ENCODE data around the gene GHR.

The GHR gene

DNA sequence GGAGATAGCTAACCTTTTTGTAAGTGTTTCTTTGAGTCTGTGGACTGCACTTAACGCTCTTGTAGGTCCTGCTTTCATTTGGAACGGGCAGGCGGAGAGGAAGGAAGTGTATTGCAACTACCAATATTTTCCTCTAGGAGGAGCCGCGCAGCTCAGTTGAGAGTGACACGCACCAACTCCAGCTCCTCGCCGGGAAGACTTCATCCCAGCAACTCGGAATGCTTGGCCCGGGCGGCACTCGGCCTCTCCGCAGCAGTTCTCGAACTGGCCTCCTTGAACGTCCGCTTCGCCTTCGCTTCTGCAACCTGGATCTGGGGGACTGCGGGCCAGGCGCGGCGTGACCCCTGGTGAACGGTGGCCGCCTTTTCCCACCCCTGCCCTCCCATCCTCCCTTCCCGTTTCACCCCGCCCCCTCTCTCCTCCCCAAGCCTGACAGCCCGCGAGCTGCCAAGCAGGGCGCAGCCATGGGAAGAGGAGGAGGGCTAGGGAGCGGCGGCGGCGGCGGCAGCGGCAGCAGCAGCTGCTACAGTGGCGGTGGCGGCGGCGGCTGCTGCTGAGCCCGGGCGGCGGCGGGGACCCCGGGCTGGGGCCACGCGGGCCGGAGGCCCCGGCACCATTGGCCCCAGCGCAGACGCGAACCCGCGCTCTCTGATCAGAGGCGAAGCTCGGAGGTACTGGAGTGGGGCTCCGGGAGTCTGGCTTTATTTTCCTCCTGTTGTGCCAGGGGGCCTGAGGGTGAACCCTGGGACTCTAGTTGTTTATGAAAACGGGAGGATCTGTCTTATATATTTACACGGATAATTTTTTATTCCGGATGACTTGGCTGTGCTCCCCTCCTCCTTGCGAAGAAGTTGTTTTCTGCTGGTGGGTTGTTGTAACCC, at the start of gene GHR:
GHR (plus strand) TSS at position 155 of the 881 bp plus-strand sequence. CDS start 142,436 bp downstream, outside the sequence.
- no peak for DNase-seq

DNA sequence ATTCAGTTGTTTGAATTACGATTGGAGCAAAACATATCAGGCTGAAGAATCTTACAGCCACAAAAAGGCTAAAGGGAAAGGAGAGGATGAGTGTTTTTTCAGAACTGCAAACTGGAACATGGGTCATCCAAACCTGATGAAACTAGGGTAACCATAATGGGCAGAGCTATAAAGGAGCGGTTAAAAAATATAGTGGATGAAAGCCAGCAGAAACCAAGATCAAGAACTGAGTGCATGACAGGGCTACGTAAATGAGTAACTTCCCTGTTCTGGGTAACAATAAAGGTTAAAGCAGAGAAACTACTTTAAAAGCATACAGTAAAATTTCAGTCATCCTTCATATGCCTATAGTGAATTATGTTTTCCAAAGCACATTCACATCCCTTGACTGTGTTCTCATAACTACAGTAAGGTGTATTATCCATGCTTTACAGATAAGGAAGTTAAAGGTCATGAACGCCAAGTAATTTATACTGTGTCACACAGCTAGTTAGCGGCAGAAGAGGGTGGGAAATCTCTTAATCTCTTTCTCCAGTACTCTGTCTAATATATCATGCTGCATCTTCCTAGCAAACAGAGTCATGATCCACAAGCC, 48.5 kb upstream of the GHR start:
- DNase-seq, result no peak

DNA sequence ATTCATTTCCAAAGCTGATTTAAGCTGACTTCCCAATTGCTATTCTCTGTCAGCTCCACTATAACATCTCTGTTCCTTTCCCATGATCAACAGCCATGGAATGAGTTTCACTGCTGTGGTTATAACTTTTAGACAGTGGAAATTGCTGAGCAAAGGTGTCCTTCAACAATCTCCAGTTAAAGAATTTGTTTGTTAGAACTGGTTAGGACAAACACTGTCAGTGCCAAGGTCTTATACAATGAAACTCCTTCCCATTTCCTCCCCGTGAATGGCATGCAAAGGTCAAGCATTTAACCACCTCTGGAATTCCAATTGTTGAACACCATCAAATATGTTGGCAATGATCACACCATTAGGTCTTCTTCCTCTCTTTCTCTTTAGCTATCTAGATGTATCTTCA, 45.7 kb upstream of the GHR start:
- no peak for DNase-seq

DNA sequence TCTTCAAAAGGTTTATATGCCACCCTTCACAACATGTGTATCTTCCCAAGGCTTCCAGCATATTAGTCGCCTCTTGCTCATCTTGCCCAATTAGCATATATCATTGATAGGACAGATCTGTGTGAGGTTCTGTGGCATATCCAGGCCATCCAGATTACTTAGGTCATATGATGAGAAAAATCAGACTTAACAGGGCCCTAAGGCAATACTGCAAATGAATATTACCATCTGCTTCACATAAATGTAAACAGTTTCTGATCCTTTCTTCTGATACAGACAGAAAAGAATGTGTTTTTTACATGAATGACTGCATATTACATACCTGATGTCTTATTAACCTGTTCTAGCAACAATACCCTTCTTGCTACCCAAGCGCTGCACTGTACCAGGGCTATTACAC, 41.3 kb upstream of the GHR start:
- DNase-seq, result no peak

DNA sequence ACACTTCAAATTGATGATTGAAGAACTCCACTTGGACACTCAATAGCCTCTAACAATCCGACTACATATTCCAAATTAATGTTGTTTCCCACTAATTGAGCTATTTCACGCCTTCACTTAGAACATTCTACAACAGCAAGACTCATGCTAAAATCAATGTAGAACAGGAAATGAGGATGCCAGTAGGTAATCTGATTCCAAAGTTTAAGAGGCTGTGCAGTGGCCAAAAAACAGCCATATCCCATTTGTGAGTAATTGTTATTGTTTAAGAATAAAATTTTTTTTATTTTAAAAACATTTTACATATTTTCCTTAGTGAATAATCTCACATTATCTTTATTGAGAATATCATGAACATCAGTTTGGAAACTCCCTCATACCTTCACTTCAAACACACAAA, 35.7 kb upstream of the GHR start:
- no peak for DNase-seq

DNA sequence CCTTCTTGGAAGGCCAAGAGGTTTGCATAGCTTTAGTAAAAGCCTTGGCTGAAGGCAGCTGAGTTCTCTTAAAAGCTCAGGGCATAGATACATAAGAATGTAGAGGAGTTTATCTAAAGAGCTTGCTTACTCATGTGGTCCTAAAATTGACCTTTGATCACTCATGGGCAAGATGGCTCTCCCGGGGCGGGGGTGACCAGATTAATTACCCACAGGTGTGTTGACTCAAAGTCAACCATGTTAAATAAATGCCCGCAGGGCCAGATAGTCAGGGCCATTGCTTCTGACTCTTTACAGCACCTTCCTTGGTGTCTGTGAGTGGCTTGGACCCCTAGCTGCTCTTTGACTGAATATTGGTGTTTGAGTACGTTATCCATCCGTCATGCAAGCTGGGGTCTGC, 33.1 kb upstream of the GHR start:
- no peak for DNase-seq

DNA sequence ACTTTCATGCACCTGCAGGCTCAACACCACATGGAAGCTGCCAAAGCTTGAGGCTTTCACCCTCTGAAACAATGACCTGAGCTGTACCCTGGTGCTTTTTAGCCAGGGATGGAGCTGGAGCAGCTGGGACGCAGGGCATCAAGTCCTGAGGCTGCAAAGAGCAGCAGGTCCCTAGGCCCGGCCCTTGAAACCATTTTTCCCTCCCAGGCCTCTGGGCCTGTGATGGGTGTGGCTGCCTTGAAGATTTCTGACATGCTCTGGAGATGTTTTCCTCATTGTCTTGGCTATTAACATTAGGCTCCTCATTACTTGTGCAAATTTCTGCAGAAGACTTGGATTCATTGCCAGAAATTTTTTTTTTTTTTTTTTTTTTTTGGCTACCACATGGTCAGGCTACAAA, 30.3 kb upstream of the GHR start:
- no peak for DNase-seq

DNA sequence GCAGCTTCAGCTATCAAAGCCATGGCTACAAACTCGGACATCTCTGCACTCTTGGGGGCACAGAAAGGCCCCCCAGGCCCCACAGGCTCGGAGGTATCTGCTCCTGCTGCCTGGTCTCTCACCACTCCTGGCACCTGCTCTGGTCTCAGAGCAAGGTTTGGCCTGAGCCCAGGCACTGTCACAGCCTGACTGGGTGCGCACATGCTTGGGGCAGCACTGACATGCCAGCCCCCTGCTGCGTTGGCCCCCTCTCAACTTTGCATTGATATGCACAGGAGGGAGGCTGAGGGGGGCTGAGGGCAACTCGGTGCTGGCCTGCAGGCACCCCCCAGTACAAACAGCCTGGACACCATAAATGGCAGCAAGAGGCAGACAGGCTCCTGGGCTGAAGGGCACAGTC, 27.1 kb upstream of the GHR start:
- DNase-seq, result no peak

DNA sequence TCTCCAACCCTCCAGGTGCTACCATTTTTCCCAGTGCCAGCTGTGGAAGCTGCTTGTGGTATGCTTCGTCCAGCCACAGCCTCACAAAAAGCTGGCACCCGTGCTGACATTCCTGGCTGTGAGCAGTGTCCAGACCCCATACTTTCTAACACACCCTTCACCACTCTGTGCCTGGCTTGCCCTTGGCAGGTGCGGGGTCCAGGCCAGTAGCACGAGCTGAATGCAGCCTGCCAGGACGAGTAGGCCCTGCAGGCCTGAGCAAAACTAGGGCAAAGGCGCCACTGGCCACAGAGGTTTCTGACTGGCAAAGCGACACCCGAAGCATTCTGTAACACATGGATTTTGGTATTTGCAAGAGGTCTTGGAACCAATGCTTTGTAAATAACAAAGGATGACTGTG, 26.0 kb upstream of the GHR start:
- DNase-seq, result no peak

DNA sequence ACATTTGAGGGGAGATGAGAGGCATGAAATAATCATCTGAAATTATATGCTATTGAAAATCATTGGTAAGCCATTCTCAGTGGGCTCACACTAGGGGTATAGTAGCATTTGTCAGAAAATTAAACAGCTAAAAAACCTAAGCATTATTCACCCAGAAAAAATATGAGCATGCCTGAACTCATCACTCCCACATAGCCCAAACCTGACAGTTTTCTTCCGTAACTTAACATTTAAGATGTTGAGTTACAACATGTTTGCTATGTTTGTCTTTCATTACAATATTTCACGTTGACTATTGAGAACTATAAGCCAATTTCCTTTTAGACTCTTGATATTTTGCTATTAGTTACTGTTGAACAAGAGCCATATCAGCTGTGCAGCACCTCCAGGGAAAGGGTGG, 23.5 kb upstream of the GHR start:
- DNase-seq, result no peak

DNA sequence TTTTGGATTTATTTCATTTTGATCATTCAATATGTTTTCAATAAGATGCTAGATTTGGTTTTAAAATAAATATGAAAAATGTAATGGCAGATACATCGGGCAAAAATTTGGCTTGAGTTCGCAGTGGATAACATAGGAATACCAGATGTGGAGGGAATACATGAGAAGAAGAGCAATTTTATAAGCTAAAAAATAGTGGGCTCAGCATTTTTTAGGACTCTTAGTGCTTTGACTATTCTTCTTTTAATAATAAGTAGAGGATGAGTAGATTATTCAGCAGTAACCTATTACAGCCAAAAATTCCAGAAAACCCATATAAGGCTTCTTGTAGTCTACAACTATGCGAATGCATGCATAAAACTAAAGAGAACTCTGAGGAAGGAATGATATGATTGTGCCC, 22.8 kb upstream of the GHR start:
- DNase-seq, result no peak

DNA sequence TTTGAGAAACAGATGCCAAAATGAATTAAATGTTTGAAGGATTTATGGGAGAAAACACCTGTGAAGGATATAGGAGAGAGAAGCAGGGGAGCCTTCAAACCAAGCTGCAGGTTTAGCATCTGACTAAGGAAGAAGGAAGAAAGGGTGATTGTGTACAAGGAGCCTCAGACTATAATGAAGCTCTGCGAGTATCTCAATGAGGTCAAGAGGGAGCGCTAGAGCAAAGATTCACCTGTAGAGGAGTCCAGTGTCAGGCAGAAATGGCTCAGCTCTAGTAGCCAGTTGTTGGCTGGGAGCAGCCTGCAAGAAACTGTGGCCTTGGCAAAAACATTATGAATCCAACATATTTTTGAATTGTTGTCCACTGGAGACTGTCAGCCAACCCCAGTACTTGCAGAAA, 20.0 kb upstream of the GHR start:
- DNase-seq, result no peak

DNA sequence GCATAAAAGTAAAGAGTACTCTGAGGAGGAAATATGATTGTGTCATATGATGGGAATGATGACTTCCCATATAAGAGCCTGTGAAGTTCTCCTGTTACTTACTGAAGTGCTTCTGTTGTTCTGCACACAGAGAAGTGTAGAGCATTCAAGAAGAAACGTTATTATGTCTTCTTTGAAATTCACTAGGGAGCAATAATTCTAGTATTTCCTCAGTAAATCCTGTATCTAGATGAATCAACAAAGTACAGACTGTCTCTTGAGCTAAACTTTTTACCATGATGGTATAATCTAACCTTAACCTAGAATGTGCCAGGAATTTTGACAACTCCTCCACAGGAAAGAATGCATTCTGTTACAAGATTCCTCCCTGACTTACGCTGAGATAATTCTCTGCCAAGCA, 18.9 kb upstream of the GHR start:
- DNase-seq, result no peak

DNA sequence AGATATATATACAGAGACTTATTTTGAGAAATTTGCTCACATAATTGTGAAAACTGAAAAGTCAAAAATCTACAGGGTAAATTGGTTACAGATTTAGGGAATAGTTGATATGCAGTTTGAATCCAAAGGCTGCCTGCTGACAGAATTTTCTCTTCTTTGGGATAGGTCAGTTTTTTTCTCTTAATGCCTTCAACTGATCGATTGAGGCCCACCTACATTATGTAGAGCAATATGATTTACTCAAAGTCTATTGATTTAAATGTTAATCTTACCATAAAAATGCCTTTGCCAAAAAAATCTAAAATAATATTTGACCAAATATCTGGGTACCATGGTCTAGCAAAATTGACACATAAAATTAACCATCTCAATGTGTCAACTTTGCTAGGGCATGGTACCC, 3.9 kb upstream of the GHR start:
- no peak for DNase-seq

DNA sequence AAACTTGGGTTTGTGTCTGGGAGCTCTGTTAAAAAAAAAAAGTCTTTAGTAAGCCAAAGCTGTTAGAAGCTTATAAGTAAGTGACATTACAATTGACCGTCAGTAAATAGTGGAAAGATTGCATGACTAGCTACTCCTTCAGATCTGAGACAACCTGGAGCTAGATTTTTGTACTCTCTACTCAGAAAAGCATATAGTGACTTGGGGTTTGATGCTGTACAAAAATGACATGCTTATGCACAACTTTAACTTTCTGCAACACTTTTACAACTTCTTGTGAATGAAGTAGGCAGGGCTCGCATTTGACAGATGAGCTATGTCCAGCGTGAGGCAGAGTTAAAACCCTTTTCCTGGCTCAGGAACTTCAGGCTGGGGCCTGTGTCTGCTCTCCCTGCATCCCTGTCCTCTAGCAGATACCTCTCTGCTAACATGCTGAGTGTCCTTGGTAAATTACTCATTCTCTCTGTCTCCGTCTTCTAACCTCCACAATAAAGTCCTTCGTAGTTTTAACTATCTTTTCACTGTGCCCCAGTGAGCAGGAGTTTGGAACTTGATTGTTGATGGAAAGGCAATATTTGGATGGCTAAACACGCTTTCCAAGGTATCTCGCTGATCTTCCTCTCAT, 471 bp upstream of the GHR start:
- no peak for DNase-seq

DNA sequence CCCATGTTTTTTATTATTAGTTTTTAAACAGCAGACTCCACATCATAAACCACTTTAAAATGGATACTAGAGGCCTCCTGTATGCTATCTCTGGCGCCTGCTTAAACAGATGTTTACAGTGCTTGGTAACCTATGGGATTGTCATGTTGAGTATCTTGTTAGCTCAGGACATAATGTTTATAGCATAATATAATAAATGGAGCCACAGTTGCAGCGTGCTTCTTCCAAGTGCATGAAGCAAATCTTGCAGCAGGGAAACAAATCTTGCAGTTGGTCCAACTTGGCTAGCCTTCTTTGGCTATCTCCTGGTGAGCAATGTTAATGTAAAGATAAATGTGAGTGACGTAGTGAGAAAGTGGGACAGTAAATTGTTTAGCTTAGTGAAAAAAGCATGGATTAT, 2.8 kb downstream of the GHR start:
- DNase-seq, result no peak

DNA sequence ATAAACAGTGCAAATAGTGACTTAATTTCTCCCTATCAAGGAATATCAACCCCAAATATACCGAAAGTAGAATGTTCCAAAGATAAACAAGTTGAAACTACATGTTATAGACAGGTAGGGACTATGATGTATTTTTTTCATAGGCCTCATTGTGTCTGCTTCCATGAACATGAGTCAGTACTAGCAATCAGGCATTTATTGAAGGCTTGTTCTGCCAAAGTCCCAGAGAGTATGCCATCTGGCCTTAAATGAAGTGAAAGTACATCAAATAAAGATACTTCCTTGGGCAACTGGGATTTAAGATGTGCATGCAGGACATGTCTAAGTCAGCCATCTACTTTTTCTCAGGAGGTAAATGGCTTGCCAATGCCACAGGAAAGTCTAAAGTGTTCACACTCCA, 6.5 kb downstream of the GHR start:
- no peak for DNase-seq

DNA sequence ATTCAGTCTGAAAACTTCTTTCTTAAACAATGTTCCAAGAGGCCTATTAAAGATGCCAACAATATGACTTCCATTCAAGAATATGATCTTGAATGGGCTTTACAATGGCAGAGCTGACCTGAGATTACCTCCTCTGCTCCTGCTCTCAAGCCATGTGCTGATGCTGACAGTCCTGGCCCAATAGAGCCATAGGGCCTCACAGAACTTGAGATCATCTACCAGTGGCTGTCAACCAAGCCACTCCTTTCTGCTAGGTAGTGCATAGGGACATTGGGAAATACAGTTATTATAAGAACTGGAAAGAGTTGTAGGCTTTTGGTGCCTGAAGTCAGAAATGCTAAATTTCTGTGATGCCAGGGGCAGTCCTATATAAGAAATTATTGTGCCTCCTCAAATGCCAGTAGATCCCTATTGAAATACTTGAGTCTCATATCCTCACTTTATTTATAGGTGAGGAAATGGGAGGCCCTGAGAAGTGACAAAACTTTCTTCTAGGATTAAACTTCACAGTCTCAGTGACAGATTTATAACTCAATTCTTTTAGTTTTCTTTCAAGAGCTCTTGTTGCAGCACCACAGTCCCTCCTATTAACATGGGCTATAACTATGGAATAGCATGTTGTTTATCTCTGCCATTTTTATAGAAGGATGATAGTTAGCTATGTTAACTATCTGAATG, 10.9 kb downstream of the GHR start:
- DNase-seq, result no peak

DNA sequence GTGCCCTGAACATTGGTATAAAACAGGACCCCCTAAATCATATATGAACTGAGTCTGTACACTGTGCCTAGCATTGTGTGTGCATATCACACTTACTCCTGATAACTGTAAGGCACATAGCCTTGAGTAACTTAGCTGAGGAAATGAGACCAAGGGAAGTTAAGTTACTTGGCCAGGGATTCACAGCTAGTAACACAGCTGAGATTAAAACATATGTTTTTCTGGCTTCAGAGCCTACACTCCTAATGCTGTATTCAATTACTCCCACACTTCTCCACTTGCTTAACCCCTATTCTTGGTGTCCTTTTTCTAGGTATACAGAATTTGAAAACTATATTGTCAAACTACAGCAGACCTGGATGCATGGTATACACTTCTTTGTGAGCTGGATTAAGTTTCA, 12.8 kb downstream of the GHR start:
- no peak for DNase-seq

DNA sequence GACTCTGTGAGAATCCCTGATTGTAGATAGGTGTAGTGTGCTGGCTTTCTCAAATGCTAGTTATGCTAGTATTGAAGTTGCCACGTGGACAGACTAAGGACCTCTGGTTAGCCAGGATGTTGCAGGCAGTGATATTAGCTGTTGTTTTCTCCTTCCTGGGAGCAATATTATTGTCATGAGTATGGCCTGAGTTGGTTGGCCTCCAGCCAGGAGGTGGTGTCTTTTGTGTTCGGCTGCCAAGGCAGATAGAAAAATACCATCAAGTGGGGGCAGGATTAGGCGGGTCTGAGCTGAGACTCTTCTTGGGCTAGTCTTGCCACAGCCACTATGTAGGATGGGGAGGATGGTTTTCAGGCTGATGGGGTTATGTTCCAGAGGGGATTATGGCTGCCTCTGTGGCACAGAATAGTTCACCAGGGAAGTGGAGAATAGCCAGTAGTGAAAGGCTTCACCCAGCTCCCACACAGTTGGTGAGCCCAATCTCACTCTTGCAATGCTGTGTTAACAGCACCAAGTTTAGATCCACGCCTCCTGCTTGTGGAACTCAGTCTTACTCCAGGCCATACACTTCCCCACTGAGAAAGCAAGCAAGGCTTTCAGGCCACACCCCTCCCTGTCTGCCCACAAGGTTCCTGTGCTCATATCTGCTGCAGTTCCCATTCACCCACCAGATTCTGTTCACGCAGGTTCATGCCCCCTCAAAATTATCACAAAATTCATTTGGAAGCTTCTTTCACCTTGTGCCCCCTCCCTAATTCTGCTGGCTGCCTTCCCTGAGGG, 31.2 kb downstream of the GHR start:
- DNase-seq, result no peak

DNA sequence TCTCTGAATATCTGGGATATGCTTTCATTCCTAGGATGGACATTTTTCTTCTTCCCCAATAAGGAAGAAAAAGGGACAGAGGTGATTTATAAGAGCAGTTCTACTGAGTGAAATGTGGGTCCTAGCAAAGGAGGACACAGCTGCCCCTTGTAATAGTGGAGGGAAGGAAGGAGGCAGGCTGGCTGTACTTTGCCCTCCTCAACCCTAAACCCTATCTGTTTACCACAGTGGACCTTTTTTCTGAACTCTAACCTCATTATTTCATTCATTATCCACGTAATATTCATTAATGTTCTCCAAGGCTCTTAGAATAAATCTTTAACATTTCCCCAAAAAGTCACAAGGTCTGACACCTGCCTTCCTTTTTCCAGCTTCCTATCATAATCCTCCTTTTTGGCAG, 37.8 kb downstream of the GHR start:
- DNase-seq, result no peak

DNA sequence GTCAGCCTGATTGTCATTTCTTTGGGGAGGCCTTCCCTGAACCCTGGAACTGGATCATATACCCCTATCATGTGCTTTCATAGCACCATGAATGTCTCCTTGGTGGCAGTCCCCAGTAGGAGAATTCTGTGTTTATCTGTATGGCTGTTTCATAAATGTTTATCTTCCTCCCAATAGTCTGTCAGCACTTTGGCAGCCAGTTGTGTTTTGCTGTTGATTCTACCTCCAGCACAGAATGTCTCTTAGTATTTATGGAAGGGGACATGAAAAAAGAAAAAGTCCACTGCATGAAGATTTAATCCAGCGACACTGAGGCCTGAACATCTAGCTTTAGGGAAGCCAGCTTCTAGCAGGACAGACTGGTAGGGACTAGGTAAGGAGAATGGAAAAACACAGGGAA, 38.3 kb downstream of the GHR start:
- no peak for DNase-seq

DNA sequence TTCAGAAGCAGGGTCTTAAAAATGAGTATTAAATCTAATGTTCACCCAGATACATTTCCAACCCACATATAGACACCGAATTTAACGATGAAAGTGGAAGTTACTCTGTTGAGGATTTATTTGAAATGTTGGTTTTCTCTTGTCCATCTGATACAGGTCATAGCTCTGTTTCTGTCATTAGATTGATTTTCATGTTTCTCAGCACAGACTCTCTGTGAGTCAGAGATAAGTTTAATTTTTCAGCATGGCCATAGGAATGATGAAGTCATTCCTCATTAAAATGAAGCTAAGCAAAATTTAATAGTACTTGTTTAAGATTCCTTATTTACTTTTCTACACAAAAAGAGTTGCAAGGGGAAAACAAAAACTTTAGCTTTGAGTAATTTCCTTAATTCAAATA, 38.8 kb downstream of the GHR start:
- no peak for DNase-seq

Measured in activated gamma-delta T cell treated with Interleukin-2 at 50 U/mL for 16 hours (primary cell).